Activated CD4-positive, alpha-beta T cell treated with anti-CD3 and anti-CD28 coated beads for 4 hours (primary cell): ENCODE measurements around the gene PDLIM7.

Source experiments
- DNase-seq, 2 donors: peaks; one replicate each; pipeline ENCODE4 v3.0.0-alpha.2; 2020

The PDLIM7 gene

DNA sequence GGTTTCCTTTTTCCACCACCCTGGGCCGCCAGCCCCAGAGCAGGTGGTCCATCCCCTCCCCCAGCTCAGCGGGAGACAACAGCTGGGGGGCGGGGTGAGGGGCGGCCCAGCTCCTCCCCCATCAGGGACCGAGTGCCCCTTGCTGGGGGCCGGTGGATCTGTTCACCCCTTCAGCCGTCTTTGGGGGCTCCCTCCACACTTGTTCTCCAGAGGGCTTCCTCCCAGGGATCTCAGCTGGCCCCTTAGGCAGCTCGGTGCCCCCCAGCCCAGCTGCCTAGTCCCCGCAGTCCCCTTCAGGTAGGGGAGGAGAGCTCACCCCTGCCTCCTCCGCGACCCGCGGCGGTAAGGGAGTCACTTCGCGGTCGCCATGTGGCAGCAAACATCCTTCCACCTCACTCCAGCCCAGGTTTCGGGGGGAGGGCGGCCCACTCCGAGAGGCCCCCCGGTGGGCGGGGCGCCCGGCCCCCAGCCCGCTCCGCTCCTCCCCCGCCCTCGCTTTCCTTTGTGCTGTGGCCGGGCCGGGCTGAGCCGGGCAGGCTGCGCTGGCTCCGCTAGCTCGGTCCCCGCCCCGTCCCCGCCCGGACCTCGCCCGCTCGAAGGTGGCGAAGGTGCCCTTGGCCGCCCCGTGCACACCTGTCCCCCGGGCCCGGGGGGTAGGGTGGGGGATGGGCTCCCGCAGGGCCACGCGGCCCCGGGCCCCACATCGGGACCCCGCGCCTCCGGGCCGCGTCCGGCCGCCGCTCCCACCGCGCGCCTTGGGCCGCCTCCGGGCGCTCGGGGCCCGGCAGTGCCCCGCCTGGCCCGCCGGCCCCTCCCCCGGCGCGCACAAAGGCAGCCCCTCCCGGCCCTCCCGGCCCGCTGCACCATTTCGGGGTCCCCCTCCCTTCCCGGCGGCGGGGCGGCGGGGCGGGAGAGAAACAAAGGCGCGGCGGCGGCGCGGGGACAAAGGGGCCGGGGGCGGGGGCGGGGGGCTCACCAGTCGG, 24.7 kb downstream of the PDLIM7 start:
- DNase-seq: peak; percentile 28 to 44

DNA sequence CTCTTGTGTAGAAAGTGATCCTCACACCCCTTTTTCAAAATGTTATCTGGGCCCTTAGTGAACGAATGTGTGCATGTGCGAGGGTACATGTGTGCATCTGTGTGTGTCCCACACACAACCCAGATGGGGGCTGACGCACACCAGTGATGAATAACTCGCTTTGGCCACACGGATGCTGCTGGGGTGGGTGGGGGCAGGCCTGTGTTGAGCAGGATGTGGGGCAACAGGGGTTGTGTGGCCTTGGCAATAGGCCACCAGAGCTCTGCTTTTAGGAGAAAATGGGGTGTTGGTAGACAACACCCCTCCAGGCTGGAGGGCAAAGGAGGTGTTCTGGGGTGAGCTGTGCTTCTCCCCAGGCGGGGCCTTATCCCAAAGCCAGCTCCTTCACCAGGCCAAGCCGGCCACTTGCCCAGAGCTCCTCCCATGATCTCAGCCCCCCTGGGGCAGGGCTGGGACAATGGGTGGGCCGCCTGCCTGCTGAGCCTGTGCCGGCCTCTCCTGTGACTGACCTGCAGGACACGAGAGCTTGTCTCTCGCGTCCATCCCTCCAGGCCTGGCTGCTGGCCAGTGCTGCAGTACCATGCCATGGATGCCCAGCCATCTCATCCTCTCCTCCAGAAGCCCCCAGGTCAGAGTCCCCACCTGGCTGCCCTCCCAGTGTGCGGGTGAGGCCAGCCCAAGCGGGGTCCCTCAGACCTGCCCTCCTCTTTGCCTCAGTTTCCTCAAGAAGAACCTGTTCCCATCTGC, 25.6 kb downstream of the PDLIM7 start:
- DNase-seq: no peak

DNA sequence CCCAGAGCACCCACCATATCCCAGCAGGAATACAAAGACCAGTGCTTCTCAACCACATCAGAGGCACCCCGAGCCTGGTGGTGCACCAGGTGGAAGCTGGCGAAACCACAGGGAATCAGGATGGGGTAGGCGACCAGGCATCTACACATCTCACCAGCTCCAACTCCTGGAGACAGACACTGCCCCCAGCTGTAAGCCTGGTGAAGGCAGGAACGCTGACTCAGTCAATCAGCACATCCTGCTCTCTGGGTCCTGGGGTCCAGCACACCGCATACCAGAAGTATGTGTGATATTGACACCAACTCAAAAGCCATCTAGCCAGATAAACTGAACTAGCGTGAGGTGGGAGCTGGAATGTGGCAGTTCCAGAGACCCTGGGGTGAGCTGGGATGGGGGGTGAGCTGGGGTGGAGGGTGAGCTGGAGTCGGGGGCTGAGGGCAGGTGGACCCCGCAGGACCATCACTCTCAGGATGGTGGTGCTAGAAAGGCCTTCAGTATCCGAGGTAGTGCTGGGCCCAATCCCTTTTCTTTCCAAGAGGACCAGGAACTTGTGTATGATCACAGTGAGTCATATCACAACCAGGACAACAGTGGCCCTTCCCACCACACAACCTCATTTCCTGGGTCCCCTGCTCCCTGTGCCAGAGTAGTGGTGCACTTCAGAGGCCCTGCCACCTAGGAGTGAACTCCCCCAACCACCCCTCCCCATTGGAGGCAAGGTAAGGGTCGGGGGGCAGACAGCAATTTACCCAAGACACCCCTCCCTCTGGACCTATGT, 26.5 kb downstream of the PDLIM7 start:
- no peak for DNase-seq

DNA sequence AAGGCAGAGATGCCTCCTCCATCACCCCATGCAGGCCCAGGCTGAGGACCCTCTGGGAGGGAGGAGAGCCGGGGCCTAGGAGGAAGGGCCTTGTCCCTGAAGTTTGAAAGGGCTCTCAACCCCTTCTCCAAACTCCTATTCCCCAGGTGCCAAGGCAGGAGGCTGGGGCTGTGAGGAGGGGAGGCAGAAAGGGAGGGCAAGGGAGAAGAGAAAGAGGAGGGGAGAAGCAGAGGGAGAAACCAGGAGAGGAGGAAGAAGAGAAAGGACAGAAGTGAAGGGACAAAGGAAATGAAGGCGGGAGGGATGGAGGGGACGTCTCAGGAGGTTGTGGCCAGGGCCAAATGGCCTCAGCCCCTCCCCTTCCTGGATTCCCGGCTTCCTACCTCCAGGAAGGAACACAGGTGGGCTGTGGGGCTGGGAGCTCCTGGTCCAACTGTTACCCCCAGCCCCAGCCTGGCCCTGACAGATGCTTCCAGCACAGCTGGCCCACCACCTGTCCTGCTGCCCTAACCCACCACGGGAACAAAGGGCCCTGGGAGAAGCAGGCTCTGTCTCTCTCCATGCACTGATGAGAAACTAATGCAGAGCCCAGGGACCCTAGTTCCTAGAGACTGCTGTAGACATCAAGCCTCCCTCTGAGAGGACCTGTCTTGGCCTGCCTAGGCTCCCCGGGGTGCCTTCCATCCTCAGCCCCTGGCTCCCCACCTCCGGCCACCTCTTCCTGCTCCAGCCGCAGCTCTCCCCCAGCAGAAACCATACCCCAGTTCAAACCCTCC, 27.5 kb downstream of the PDLIM7 start:
- DNase-seq: no peak

DNA sequence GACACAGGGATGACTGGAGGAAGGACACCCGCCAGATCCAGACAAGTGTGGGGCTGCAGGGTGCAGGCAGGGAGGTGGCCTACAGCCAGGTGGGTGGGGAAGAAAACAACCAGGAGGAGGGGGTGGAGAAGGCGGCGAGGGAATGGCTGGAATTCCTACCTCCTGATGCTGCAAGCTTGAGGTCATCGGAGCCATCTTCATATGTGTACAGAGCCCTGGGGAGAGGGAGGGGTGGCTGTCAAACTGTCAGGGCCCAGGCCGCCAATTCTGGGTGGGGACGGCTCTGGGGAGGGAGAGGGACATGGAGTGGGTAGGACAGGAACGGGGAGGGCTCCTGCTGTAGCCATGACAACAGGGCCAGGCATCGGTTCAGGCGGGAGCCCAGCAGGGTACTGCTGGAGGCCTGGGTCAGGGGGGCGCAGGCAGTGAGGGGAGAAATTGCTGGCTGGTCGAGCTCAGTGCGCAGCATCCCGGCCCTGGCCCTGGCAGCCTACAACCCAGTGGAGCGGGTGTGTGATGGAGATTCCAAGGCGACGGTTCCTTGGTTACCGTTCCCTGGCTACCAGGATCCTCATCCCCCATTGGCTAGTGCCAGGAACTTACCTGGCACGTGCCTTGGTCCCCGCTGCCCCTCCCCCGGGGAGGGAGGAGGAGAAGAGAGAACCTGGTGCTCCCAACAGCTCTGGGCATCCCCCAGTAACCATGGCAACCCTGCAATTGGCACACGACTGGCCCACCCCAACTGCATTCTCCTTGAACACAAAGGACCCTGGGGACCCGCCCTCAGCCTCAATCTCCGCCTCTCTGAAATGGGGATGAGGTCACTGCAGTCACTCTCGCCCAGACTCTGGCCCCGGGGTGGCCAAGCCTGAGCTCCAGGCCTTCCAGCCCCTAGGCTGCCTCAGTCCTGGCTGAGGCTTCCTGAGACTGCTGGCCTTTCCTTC, 28.4 kb downstream of the PDLIM7 start:
- DNase-seq: no peak

DNA sequence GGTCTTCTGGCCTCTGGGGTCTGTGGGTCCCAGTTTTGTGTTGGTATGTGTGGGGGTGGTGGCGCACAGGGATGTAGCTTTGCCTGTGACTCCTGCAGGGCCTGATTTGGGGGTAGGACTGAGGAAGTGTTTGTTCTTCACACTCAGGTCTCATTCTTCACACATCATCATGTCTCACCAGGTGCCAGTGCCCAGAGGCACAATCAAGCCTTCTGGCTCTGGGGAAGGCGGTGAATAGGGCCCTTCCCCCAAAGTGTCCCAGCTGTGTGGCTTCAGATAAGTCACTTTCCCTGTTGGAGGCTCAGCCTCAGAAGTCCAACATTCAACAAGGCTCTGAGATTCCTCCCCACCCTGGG, 29.1 kb downstream of the PDLIM7 start:
- DNase-seq: no peak

DNA sequence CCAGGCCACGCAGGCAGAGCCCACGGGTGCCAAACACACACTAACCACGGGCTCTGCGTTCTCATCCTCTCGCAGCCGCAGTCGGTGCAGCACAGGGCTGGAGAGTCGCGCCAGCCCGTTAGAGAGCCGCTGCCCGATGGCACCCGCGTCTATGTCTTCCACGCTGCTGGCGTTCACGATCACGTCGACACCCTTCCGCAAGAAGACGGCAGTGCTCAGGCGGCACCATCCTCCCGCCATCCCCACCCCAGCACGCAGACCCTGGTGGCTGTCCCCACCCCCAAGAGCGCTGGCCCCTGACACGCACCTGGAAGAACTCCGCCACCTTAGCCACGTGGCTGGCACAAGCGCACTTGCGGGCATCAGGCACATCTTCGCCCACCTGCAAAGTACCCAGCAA, 30.0 kb downstream of the PDLIM7 start:
- no peak for DNase-seq

DNA sequence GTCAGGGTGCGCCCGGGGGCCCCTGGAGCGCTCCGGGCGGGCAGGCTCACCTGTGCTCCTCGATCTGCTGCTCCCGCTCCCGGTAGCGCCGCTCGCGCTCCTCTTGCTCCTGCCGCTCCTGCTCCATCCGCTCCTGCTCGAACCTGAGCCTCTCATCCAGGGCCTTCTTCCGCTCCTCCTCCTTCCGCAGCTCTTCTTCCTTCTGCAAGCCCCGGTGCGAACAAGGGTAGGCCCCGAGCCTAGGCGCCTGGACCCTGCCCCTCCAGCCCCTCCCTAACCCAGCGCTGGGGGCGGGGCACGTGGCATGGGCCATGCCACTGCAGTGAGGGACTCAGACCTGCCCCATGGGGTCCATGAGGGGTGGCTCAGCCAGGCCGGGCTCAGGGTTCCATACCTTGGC, 30.5 kb downstream of the PDLIM7 start:
- no peak for DNase-seq

DNA sequence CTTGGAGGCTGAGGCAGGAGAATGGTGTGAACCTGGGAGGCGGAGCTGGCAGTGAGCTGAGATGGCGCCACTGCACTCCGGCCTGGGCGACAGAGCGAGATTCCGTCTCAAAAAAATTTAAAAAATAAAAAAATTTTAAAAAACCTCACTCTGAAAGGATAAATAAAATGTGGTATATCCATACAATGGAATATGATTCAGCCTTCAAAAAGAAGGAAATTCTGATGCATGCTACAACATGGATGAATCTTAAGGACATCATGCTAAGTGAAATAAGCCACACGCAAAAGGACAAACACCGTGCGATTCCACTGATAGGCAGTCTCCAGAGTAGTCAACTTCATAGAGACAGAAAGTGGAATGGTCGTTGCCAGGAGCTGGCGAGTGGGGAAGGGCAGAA, 32.4 kb downstream of the PDLIM7 start:
- no peak for DNase-seq

DNA sequence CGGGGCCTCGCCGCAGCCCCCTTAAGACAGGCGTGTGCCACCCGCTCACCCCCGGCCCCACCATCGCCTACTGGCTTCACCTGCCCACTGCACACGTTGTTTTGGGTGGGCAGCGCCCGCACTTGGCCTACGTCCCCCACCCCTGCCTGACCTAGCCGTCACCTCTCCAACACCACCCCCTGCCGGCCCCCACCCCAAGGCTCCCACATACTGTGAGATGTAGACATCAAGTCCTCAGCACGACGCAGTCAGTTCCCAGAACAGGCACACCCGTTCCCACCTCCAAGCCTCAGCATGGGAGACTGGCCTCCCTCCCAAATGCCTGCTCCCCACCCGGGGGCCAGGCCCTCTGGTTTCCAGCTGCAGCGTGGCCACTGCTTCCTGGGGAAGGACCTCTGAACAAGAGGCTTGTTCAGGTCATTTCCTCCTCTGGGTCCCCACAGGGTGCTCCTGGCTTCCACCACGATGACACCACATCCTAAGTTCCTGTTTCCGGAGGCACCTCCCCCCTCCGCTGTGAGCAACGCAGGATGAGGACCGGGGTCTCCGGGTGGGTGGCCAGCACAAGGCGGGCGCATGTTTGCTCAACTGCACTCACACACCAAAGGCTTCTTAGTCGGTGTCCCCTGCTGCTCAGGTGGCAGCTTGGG, 35.3 kb downstream of the PDLIM7 start:
- DNase-seq: no peak

DNA sequence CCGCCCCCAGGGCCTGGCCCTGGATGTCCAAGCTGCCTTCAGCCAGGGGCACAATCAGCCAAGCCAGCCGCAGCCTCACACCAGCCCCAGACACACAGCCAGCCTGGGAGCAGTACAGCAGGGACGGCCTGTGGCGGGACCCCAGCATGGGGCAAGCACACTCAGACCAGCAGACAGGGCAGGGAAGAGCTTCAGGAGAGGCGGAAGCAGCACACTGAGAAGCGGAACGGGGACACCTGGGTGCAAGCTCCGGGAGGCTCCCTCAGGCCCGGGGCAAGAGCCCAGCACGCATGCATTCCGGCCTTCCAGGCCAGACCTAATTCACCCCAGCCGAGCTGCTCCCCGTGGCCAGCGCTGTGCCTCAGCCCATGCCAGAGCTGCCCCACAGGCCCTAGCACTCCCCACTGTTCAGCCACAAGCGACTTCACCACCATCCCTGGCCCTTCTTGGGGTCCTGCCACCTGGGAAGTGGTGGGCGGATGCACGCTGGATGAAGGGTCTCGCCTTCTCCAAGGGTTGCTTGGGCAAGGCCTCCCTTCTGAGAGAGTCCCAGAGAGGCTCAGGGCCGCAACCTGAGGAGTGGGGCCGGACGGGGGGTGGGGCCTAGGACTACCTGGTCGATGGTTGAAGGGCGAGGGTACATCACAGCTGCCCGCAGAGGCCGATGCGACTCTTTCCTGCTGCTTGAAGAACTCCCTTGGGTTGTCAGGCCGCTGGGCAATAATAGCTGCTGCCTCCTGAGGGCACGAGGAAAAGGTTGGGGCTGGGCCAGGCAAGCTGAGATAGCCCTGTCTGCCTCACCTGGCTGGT, 37.4 kb downstream of the PDLIM7 start:
- DNase-seq: no peak

DNA sequence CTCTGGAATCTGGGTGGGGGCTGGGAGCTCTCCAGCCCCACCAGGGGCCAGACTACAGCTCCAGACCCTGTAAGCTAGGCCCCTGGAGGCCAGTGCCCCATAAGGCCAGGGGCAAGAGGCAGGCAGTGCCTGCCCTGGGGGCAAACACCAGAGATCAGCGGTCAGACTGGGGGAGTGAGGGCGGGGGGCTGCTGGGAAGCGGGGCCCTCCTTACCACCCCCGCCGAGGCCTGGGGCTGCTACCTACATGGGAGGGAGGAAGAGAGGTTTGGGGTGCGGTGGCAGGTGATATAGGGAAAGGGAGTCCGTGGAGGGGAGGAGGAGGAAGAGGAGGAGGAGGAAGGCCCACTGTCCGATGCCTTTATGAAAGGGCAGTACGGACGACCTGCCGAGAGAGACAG, 38.0 kb downstream of the PDLIM7 start:
- no peak for DNase-seq

DNA sequence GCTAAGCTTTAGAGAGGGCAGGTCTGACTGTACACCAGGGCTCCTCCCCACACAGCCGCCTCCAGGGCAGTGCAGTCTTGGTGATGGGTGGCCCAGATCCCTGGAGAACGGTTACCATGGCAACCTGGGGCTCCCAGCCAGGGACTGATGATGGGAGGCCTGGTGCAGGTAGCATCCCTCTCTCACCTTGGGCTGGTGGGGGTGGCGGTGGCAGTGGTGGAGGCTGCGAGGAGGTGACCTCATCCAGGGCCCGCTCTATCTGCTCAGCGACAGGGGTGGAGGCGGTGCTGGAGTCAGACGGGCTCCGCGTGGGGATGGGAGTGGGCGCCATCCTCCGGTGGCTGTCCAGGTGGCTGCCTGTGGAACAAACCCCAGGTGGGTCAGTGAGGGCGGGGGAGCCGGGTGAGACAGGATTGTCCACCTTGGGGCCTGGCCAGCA, 38.5 kb downstream of the PDLIM7 start:
- DNase-seq: no peak

DNA sequence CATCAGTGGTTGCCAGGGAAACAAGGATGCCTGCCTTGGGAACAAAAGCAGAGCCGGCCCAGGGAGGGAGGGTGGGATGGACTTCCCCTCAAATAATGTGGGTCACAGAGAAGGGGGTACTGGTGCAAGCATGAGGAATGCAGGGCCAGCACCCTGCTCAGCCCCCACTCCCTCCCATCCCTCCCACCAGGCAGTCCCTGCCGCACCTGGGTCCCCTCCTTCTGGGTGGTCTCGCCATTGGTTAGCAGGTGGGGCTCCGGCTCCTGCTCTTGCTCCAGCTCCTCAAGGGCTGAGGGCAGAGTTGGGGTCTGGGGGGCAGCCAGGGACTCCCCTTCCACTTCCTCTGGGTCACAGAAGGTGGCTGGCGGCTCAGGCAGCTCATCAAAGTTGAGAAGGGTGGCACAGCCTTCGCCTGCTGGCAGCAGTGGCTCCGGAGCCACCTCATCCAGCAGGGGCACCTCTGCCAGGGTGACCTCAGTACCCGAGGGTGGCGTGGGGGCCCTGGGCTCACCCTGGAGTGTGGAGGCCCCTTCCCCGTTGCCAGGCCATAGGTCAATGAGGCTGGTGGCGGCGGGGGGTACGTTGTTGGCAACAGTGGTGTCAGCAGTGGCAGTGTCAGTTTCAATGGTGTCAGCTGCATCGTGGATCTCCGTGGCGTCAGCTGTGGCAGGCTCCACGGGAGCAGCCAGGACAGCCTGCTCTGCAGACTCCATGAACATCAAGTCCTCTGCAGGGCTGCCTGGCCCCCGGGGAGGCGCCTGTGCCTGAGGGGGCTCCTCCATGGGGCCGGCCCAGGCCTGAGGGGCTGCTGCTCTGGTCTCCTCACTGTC, 39.3 kb downstream of the PDLIM7 start:
- no peak for DNase-seq

DNA sequence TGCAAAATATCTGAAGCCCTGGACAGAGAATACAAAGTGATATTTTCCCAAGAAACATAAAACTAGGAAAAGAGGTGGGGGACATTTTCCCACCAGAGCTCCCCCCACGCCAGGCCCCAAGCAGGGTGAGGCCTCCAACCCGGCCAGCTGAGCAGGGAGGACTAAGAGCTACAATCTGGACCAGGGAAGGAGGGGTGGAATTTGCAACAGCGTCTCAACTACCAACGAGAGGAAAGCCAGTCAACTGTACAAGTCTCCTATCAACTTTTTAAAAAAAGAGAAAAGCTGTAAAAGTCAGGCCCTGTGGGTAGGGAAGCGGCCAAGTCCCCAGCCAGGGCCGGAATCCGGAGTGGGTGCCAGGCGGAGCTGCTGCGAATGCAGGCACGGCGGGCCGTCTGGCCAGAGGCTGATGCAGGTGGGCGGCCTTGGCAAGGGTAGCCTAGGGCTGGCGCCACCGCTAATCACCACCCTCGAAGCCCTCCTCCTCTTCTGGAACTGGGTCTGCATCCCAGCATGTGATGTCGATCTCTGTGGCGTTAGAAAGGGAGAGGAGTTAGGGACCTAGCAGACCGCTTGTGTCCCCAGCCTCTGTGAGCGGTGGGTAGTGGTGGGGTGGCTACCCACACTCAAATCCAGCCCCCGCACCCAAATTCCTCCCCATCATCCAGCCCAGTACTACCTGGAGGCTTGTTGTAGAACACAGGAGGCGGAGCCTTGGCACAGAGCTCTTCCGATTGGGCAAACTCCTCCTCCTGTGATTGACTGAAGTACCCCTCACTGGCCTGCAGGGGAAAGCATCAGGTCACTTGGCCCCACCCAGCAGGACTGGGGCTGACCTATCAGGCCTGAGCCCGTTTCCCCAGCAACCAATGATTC, 40.2 kb downstream of the PDLIM7 start:
- DNase-seq: no peak

DNA sequence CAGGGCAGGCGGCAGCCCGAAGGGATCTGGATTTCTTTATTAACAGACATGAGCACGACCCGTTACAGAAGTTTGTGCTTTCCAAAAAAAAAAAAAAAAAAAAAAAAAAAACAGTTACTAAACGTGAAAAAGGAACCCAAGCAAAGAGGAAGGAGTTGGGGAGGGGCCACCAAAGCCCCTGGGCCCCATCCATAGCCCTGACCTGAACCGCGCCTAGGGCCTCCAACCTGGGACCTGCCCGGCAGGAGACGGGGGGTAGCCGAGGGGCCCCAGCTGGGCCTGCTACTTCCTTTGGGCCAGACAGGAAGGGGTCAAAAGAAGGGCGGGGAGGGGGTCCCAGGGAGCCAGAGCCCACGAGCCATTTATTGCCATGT, 40.8 kb downstream of the PDLIM7 start:
- no peak for DNase-seq

DNA sequence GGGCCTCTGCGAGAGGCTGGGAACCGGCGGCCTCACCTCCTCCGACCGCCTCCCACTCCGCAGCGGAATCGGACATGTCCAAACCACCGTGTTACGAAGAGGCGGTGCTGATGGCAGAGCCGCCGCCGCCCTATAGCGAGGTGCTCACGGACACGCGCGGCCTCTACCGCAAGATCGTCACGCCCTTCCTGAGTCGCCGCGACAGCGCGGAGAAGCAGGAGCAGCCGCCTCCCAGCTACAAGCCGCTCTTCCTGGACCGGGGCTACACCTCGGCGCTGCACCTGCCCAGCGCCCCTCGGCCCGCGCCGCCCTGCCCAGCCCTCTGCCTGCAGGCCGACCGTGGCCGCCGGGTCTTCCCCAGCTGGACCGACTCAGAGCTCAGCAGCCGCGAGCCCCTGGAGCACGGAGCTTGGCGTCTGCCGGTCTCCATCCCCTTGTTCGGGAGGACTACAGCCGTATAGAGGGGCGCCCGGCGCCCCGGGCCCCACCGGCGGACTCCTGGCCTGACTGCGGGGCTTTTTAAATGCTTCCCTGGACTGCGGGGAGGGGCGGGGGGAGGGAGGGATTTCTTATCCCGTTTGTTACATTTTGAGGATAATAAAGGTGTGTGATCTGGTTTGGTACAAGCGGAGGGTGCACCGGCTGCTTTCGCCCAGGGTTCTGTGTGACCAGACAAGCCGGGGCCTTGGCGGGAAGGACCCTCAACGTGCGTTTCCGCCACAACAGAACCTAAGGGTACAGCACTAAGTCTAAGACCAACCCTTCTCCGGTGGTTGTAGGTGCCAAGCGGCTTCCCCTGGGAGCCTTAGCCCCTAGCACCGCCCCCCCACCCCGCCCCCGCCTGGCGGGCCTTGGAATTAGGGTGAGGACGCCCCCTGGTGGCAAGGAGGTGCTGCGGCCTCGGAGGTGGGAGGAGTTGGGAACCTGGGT, 41.5 kb downstream of the PDLIM7 start:
- peak; percentile 96 to 97 for DNase-seq
